HL-60 (cell line): ENCODE measurements around the gene CD164L2.

Source experiments
- GABPA ChIP-seq: IDR thresholded peaks from 2 replicates; pipeline ENCODE4 v1.6.1; 2012; ENCODE audit warnings: low read depth
- POLR2AphosphoS5 ChIP-seq: IDR thresholded peaks from 2 replicates; pipeline ENCODE4 v1.6.1; 2012; ENCODE audit warnings: low read depth
- SPI1 ChIP-seq: IDR thresholded peaks from 2 replicates; pipeline ENCODE4 v1.6.1; 2012; ENCODE audit warnings: low read depth, mild to moderate bottlenecking, borderline replicate concordance
- TF ChIP-seq, protein P1 (sequence below): IDR thresholded peaks from one replicate; pipeline ENCODE4 v1.5.1; 2011; ENCODE audit warnings: low read length, control low read depth, inconsistent platforms; ENCODE audit not compliant: insufficient read depth
- TF ChIP-seq, protein P2 (sequence below): IDR thresholded peaks from 2 replicates; pipeline ENCODE4 v1.6.1; 2012; ENCODE audit warnings: low read depth; ENCODE audit not compliant: insufficient replicate concordance

DNA sequence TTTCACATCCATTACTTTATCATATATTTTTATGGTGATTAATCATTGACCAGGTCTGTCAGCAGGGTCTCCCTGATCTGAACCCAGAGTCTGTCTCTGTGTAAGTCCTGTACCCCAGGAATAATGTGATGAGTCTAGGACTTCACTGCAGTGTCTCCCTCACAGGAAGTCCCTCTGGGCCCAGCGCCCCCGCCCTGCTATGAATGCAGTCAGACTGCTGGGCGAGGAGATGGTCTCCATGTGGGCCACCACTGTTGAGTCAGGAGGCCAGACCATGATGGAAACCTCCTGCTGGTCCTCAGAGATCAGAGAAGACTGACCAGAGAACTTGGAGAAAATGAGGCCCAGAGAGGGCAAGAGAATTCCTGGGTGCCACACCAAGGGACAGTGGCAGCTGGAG is 51.7 kb downstream of the CD164L2 start:
- TF ChIP-seq, protein P1, sequence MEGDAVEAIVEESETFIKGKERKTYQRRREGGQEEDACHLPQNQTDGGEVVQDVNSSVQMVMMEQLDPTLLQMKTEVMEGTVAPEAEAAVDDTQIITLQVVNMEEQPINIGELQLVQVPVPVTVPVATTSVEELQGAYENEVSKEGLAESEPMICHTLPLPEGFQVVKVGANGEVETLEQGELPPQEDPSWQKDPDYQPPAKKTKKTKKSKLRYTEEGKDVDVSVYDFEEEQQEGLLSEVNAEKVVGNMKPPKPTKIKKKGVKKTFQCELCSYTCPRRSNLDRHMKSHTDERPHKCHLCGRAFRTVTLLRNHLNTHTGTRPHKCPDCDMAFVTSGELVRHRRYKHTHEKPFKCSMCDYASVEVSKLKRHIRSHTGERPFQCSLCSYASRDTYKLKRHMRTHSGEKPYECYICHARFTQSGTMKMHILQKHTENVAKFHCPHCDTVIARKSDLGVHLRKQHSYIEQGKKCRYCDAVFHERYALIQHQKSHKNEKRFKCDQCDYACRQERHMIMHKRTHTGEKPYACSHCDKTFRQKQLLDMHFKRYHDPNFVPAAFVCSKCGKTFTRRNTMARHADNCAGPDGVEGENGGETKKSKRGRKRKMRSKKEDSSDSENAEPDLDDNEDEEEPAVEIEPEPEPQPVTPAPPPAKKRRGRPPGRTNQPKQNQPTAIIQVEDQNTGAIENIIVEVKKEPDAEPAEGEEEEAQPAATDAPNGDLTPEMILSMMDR = no peak
- TF ChIP-seq POLR2AphosphoS5 (no peak), GABPA (no peak), SPI1 (no peak)
- TF ChIP-seq, protein P2, sequence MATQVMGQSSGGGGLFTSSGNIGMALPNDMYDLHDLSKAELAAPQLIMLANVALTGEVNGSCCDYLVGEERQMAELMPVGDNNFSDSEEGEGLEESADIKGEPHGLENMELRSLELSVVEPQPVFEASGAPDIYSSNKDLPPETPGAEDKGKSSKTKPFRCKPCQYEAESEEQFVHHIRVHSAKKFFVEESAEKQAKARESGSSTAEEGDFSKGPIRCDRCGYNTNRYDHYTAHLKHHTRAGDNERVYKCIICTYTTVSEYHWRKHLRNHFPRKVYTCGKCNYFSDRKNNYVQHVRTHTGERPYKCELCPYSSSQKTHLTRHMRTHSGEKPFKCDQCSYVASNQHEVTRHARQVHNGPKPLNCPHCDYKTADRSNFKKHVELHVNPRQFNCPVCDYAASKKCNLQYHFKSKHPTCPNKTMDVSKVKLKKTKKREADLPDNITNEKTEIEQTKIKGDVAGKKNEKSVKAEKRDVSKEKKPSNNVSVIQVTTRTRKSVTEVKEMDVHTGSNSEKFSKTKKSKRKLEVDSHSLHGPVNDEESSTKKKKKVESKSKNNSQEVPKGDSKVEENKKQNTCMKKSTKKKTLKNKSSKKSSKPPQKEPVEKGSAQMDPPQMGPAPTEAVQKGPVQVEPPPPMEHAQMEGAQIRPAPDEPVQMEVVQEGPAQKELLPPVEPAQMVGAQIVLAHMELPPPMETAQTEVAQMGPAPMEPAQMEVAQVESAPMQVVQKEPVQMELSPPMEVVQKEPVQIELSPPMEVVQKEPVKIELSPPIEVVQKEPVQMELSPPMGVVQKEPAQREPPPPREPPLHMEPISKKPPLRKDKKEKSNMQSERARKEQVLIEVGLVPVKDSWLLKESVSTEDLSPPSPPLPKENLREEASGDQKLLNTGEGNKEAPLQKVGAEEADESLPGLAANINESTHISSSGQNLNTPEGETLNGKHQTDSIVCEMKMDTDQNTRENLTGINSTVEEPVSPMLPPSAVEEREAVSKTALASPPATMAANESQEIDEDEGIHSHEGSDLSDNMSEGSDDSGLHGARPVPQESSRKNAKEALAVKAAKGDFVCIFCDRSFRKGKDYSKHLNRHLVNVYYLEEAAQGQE = no peak
